HL-60 (cell line): ENCODE data around the gene ATIC.

Source experiments
- TF ChIP-seq, protein P1 (sequence below): IDR thresholded peaks from one replicate; pipeline ENCODE4 v1.5.1; 2011; ENCODE audit warnings: low read length, control low read depth, inconsistent platforms; ENCODE audit not compliant: insufficient read depth
- TF ChIP-seq, protein P2 (sequence below): IDR thresholded peaks from 2 replicates; pipeline ENCODE4 v1.6.1; 2012; ENCODE audit warnings: low read depth; ENCODE audit not compliant: insufficient replicate concordance

DNA sequence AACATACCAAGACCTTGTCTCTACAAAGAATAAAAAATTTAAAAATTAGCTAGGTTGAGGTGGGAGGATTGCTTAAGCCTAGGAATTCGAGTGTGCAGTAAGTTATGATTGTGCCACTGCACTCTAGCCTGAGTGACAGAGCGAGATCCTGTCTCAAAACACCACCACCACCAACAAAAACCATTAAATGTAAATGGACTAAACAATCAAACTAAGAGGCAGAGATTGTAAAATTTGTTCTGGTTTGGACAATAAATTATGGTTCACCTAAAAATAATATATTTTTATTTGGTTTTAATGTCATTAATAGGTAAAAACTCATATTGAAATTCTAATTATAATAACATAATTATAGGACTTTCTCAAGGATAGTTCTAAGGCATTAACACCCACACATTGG, 9.9 kb upstream of the ATIC start:
- TF ChIP-seq, protein P1, sequence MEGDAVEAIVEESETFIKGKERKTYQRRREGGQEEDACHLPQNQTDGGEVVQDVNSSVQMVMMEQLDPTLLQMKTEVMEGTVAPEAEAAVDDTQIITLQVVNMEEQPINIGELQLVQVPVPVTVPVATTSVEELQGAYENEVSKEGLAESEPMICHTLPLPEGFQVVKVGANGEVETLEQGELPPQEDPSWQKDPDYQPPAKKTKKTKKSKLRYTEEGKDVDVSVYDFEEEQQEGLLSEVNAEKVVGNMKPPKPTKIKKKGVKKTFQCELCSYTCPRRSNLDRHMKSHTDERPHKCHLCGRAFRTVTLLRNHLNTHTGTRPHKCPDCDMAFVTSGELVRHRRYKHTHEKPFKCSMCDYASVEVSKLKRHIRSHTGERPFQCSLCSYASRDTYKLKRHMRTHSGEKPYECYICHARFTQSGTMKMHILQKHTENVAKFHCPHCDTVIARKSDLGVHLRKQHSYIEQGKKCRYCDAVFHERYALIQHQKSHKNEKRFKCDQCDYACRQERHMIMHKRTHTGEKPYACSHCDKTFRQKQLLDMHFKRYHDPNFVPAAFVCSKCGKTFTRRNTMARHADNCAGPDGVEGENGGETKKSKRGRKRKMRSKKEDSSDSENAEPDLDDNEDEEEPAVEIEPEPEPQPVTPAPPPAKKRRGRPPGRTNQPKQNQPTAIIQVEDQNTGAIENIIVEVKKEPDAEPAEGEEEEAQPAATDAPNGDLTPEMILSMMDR: no peak
- TF ChIP-seq, protein P2, sequence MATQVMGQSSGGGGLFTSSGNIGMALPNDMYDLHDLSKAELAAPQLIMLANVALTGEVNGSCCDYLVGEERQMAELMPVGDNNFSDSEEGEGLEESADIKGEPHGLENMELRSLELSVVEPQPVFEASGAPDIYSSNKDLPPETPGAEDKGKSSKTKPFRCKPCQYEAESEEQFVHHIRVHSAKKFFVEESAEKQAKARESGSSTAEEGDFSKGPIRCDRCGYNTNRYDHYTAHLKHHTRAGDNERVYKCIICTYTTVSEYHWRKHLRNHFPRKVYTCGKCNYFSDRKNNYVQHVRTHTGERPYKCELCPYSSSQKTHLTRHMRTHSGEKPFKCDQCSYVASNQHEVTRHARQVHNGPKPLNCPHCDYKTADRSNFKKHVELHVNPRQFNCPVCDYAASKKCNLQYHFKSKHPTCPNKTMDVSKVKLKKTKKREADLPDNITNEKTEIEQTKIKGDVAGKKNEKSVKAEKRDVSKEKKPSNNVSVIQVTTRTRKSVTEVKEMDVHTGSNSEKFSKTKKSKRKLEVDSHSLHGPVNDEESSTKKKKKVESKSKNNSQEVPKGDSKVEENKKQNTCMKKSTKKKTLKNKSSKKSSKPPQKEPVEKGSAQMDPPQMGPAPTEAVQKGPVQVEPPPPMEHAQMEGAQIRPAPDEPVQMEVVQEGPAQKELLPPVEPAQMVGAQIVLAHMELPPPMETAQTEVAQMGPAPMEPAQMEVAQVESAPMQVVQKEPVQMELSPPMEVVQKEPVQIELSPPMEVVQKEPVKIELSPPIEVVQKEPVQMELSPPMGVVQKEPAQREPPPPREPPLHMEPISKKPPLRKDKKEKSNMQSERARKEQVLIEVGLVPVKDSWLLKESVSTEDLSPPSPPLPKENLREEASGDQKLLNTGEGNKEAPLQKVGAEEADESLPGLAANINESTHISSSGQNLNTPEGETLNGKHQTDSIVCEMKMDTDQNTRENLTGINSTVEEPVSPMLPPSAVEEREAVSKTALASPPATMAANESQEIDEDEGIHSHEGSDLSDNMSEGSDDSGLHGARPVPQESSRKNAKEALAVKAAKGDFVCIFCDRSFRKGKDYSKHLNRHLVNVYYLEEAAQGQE: no peak
